Measurements from ENCODE around the gene SLC1A5. TPM values are rescaled to one million over a fixed set of nuclear protein-coding genes. Genes with fewer than 3 reads are reported as not detected.

The SLC1A5 gene
- total RNA-seq, 1 experiment from 2014 or later: 239 TPM

DNA sequence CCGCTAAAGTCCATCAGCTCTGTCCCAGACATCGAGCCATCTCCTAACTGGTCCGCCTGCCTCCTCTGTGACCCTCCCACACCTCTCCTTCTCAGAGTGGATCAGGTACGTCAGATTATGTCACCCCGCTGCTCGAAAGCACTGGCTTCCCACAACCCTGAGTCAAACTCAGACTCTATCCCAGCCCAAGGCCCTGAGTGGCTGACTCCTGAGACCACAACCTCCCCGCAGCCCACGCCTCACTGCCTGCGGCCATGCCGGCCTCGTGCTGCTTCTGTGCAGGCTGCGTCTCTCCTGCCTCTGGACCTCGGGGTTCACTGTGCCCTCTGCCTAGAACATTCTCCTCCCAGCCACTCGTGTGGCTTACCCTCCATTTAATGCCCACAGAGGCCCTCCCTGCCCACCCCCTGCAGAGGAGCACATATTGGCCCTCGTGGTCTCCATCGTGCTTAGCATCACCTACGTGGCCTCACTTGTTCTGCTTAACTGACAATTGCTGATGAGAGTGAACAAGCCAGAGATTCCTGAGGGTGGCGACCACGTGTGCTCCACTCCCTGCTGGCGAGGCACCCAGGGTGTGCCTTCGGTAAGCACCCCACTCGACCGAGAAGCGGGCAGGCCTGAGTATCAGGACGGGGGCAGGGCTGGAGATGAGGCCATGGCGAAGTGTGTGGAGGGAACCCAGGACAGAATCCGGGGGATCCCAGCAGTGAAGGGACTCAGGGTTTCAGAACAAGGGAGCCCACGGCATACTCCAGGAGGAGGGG, 56.0 kb downstream of the SLC1A5 start:
- no peak overlapping the region for H3K4me3 Mint-ChIP-seq
- no peaks in the 10 kb centered on the region for H3K9me3 Mint-ChIP-seq
- TF ChIP-seq, protein P1, sequence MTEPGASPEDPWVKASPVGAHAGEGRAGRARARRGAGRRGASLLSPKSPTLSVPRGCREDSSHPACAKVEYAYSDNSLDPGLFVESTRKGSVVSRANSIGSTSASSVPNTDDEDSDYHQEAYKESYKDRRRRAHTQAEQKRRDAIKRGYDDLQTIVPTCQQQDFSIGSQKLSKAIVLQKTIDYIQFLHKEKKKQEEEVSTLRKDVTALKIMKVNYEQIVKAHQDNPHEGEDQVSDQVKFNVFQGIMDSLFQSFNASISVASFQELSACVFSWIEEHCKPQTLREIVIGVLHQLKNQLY (CRISPR knock-in tag; IDR thresholded peaks at IDR 0.05): no peak
- TF ChIP-seq, protein P2, sequence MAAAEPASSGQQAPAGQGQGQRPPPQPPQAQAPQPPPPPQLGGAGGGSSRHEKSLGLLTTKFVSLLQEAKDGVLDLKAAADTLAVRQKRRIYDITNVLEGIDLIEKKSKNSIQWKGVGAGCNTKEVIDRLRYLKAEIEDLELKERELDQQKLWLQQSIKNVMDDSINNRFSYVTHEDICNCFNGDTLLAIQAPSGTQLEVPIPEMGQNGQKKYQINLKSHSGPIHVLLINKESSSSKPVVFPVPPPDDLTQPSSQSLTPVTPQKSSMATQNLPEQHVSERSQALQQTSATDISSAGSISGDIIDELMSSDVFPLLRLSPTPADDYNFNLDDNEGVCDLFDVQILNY (CRISPR knock-in tag; IDR thresholded peaks at IDR 0.05): no peak
- TF ChIP-seq ZNF423 (CRISPR knock-in tag; IDR thresholded peaks at IDR 0.05): no peak
- no peak for TF ChIP-seq NR3C1 (CRISPR knock-in tag; conservative IDR thresholded peaks at IDR 0.05; ENCODE audit: low read depth)
- TF ChIP-seq, protein P3, sequence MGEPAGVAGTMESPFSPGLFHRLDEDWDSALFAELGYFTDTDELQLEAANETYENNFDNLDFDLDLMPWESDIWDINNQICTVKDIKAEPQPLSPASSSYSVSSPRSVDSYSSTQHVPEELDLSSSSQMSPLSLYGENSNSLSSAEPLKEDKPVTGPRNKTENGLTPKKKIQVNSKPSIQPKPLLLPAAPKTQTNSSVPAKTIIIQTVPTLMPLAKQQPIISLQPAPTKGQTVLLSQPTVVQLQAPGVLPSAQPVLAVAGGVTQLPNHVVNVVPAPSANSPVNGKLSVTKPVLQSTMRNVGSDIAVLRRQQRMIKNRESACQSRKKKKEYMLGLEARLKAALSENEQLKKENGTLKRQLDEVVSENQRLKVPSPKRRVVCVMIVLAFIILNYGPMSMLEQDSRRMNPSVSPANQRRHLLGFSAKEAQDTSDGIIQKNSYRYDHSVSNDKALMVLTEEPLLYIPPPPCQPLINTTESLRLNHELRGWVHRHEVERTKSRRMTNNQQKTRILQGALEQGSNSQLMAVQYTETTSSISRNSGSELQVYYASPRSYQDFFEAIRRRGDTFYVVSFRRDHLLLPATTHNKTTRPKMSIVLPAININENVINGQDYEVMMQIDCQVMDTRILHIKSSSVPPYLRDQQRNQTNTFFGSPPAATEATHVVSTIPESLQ (CRISPR knock-in tag; IDR thresholded peaks at IDR 0.05): no peak
- TF ChIP-seq, protein P4, sequence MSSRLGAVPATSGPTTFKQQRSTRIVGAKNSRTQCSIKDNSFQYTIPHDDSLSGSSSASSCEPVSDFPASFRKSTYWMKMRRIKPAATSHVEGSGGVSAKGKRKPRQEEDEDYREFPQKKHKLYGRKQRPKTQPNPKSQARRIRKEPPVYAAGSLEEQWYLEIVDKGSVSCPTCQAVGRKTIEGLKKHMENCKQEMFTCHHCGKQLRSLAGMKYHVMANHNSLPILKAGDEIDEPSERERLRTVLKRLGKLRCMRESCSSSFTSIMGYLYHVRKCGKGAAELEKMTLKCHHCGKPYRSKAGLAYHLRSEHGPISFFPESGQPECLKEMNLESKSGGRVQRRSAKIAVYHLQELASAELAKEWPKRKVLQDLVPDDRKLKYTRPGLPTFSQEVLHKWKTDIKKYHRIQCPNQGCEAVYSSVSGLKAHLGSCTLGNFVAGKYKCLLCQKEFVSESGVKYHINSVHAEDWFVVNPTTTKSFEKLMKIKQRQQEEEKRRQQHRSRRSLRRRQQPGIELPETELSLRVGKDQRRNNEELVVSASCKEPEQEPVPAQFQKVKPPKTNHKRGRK (CRISPR knock-in tag; IDR thresholded peaks at IDR 0.05; ENCODE audit: borderline replicate concordance): no peak
- no peak for TF ChIP-seq ZNF317 (CRISPR knock-in tag; IDR thresholded peaks at IDR 0.05; ENCODE audit: borderline replicate concordance, low read depth)
- TF ChIP-seq, protein P5, sequence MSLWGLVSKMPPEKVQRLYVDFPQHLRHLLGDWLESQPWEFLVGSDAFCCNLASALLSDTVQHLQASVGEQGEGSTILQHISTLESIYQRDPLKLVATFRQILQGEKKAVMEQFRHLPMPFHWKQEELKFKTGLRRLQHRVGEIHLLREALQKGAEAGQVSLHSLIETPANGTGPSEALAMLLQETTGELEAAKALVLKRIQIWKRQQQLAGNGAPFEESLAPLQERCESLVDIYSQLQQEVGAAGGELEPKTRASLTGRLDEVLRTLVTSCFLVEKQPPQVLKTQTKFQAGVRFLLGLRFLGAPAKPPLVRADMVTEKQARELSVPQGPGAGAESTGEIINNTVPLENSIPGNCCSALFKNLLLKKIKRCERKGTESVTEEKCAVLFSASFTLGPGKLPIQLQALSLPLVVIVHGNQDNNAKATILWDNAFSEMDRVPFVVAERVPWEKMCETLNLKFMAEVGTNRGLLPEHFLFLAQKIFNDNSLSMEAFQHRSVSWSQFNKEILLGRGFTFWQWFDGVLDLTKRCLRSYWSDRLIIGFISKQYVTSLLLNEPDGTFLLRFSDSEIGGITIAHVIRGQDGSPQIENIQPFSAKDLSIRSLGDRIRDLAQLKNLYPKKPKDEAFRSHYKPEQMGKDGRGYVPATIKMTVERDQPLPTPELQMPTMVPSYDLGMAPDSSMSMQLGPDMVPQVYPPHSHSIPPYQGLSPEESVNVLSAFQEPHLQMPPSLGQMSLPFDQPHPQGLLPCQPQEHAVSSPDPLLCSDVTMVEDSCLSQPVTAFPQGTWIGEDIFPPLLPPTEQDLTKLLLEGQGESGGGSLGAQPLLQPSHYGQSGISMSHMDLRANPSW (CRISPR knock-in tag; conservative IDR thresholded peaks at IDR 0.05; ENCODE audit: low read depth): no peak
- TF ChIP-seq PRRX2 (CRISPR knock-in tag; IDR thresholded peaks at IDR 0.05): no peak
- no peak for TF ChIP-seq ZNF232 (CRISPR knock-in tag; IDR thresholded peaks at IDR 0.05)
- TF ChIP-seq, protein P6, sequence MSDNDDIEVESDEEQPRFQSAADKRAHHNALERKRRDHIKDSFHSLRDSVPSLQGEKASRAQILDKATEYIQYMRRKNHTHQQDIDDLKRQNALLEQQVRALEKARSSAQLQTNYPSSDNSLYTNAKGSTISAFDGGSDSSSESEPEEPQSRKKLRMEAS (CRISPR knock-in tag; IDR thresholded peaks at IDR 0.05): no peak
- TF ChIP-seq GABPB1 (CRISPR knock-in tag; IDR thresholded peaks at IDR 0.05): no peak
- TF ChIP-seq, protein P7, sequence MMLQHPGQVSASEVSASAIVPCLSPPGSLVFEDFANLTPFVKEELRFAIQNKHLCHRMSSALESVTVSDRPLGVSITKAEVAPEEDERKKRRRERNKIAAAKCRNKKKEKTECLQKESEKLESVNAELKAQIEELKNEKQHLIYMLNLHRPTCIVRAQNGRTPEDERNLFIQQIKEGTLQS (CRISPR knock-in tag; conservative IDR thresholded peaks at IDR 0.05): no peak
- no peak for TF ChIP-seq ESRRA (CRISPR knock-in tag; IDR thresholded peaks at IDR 0.05; ENCODE audit: borderline replicate concordance)
- no peak for TF ChIP-seq RELA (CRISPR knock-in tag; IDR thresholded peaks at IDR 0.05; ENCODE audit: borderline replicate concordance)
- TF ChIP-seq, protein P8, sequence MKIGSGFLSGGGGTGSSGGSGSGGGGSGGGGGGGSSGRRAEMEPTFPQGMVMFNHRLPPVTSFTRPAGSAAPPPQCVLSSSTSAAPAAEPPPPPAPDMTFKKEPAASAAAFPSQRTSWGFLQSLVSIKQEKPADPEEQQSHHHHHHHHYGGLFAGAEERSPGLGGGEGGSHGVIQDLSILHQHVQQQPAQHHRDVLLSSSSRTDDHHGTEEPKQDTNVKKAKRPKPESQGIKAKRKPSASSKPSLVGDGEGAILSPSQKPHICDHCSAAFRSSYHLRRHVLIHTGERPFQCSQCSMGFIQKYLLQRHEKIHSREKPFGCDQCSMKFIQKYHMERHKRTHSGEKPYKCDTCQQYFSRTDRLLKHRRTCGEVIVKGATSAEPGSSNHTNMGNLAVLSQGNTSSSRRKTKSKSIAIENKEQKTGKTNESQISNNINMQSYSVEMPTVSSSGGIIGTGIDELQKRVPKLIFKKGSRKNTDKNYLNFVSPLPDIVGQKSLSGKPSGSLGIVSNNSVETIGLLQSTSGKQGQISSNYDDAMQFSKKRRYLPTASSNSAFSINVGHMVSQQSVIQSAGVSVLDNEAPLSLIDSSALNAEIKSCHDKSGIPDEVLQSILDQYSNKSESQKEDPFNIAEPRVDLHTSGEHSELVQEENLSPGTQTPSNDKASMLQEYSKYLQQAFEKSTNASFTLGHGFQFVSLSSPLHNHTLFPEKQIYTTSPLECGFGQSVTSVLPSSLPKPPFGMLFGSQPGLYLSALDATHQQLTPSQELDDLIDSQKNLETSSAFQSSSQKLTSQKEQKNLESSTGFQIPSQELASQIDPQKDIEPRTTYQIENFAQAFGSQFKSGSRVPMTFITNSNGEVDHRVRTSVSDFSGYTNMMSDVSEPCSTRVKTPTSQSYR (CRISPR knock-in tag; IDR thresholded peaks at IDR 0.05): no peak
- TF ChIP-seq, protein P9, sequence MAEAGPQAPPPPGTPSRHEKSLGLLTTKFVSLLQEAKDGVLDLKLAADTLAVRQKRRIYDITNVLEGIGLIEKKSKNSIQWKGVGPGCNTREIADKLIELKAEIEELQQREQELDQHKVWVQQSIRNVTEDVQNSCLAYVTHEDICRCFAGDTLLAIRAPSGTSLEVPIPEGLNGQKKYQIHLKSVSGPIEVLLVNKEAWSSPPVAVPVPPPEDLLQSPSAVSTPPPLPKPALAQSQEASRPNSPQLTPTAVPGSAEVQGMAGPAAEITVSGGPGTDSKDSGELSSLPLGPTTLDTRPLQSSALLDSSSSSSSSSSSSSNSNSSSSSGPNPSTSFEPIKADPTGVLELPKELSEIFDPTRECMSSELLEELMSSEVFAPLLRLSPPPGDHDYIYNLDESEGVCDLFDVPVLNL (CRISPR knock-in tag; IDR thresholded peaks at IDR 0.05; ENCODE audit: borderline replicate concordance, low read depth): no peak
- H3K4me1 Mint-ChIP-seq: peaks cover 6% of the 10 kb centered on the region
- no peaks in the 10 kb centered on the region for H3K27me3 Mint-ChIP-seq (ENCODE audit: low read depth)
- H3K36me3 Mint-ChIP-seq: peaks cover 64% of the 10 kb centered on the region
- ATAC-seq: no peak
- DNase-seq (ENCODE audit: low spot score): no peak
- no peak overlapping the region; the same call in 1 of the 2 replicates for H3K27ac Mint-ChIP-seq
- ChIA-PET POLR2A (interaction anchor here (0.6 kb wide), 1 partner anchor 315 kb away, joined by 4 read pairs; no protein-coding TSS in a partner anchor), CTCF (interaction anchor here (2.0 to 3.5 kb wide), 2 partner anchors 21 to 34 kb away, joined by 10 to 16 read pairs; no protein-coding TSS in a partner anchor)
